OCI-LY3 (cell line): Measurements from ENCODE around the gene SNPH.

ENCODE experiments used
- H2AFZ ChIP-seq: fragments of 200-600, 300-600 bp; shearing (Covaris generic); 2 replicates; pipeline ENCODE4 v1.6.0; 2014; ENCODE audit warnings: antibody characterized with exemption, low read depth, low read length
- H3K27ac ChIP-seq: fragments of 200-600, 300-600 bp; sonication (generic); 2 replicates; pipeline ENCODE4 v1.5.1; 2014; ENCODE audit warnings: mild to moderate bottlenecking, low read length, moderate library complexity, mixed read lengths
- H3K27me3 ChIP-seq: fragments of 200-600, 300-600 bp; sonication (generic); 2 replicates; pipeline ENCODE4 v1.6.1; 2014; ENCODE audit warnings: low read depth, low read length, mixed read lengths
- H3K36me3 ChIP-seq: fragments of 200-600, 300-600 bp; sonication (generic); replicated peaks from 2 replicates; pipeline ENCODE3; 2014; ENCODE audit warnings: low read depth, low read length, mixed read lengths
- H3K4me1 ChIP-seq: fragments of 300-600, 200-600 bp; sonication (generic); 2 replicates; pipeline ENCODE4 v1.6.1; 2014; ENCODE audit warnings: low read length, mixed read lengths
- H3K4me2 ChIP-seq: fragments of 200-600, 300-600 bp; sonication (generic); 2 replicates; pipeline ENCODE4 v1.6.1; 2014; ENCODE audit warnings: low read length, mixed read lengths
- H3K4me3 ChIP-seq: fragments of 300-600, 200-600 bp; sonication (generic); 2 replicates; pipeline ENCODE4 v1.5.1; 2014; ENCODE audit warnings: antibody characterized with exemption, mild to moderate bottlenecking, low read length, moderate library complexity
- H3K79me2 ChIP-seq: fragments of 300-600, 200-600 bp; shearing (Covaris generic); 2 replicates; pipeline ENCODE4 v1.6.1; 2014; ENCODE audit warnings: mild to moderate bottlenecking, low read length, mixed read lengths
- H3K9ac ChIP-seq: fragments of 300-600, 200-600 bp; shearing (Covaris generic); 2 replicates; pipeline ENCODE4 v1.6.0; 2014; ENCODE audit warnings: mild to moderate bottlenecking, low read length, moderate library complexity
- H3K9me3 ChIP-seq: fragments of 200-600, 300-600 bp; shearing (Covaris generic); 2 replicates; pipeline ENCODE4 v1.6.1; 2014; ENCODE audit warnings: low read length, mixed read lengths; ENCODE audit not compliant: insufficient read depth
- H4K20me1 ChIP-seq: fragments of 200-600, 300-600 bp; sonication (generic); 2 replicates; pipeline ENCODE4 v1.6.1; 2016; ENCODE audit warnings: low read length, mixed read lengths; ENCODE audit not compliant: insufficient read depth
- CTCF ChIP-seq: fragments of 200-600, 300-600 bp; sonication (generic); IDR thresholded peaks from 2 replicates; pipeline ENCODE4 v1.5.1; 2014; ENCODE audit warnings: antibody characterized with exemption, low read length, low read depth
- EZH2phosphoT487 ChIP-seq: fragments of 200-600 bp; shearing (Covaris generic); IDR thresholded peaks from 2 replicates; pipeline ENCODE4 v1.6.1; 2018; ENCODE audit warnings: antibody characterized with exemption, mixed run types, low read depth

Gene SNPH

GRCh38 chr20:1281279-1282057 is 15.4 kb downstream of the SNPH start:
- Histone ChIP-seq H3K36me3 (no peaks in the 10 kb centered on the region), H3K27ac (no peak overlapping the region), H4K20me1 (no peaks in the 10 kb centered on the region; the same call in 1 of the 2 replicates), H3K9ac (no peak overlapping the region), H3K27me3 (no peaks in the 10 kb centered on the region), H3K4me1 (peaks cover 7% of the 10 kb centered on the region), H3K9me3 (no peaks in the 10 kb centered on the region), H3K79me2 (no peaks in the 10 kb centered on the region), H3K4me2 (no peak overlapping the region), H3K4me3 (no peak overlapping the region), H2AFZ (no peak overlapping the region)
- TF ChIP-seq EZH2phosphoT487 (no peak), CTCF (no peak)

GRCh38 chr20:1282966-1283365 is 16.9 kb downstream of the SNPH start:
- peaks cover 7% of the 10 kb centered on the region for H3K4me1 ChIP-seq
- H3K4me2 ChIP-seq: no peak overlapping the region
- no peaks in the 10 kb centered on the region for H3K79me2 ChIP-seq
- H4K20me1 ChIP-seq: no peaks in the 10 kb centered on the region; the same call in 1 of the 2 replicates
- TF ChIP-seq EZH2phosphoT487 (no peak), CTCF (no peak)
- H3K9ac ChIP-seq: no peak overlapping the region
- no peaks in the 10 kb centered on the region for H3K9me3 ChIP-seq
- H3K27ac ChIP-seq: no peak overlapping the region
- no peaks in the 10 kb centered on the region for H3K27me3 ChIP-seq
- H3K4me3 ChIP-seq: no peak overlapping the region
- no peak overlapping the region for H2AFZ ChIP-seq
- no peaks in the 10 kb centered on the region for H3K36me3 ChIP-seq

- Histone ChIP-seq H3K9ac (no peak overlapping the region), H3K79me2 (no peaks in the 10 kb centered on the region), H3K36me3 (no peaks in the 10 kb centered on the region), H2AFZ (no peak overlapping the region), H3K9me3 (no peaks in the 10 kb centered on the region), H3K4me1 (peaks cover 6% of the 10 kb centered on the region), H3K27ac (no peak overlapping the region), H3K27me3 (no peaks in the 10 kb centered on the region), H3K4me2 (no peak overlapping the region), H3K4me3 (no peak overlapping the region), H4K20me1 (no peaks in the 10 kb centered on the region; the same call in 1 of the 2 replicates)
- TF ChIP-seq CTCF (no peak), EZH2phosphoT487 (no peak)
Measured at GRCh38 chr20:1283522-1284510, 17.7 kb downstream of the SNPH start.
